AG04450 (cell line): ENCODE measurements around the gene RELA. TPM values are rescaled to one million over a fixed set of nuclear protein-coding genes. Genes with fewer than 3 reads are reported as not detected.

ENCODE experiments used
- CTCF ChIA-PET: fragments of 300-600, 350-600 bp; formaldehyde crosslinking; extraction: SDS; loops from one replicate; lab custom pipeline; 2022; ENCODE audit warnings: antibody characterized with exemption, inconsistent platforms; lab: Charles Lee
- POLR2A ChIA-PET: fragments of 350-600 bp; formaldehyde crosslinking; extraction: SDS; loops from one replicate; lab custom pipeline; 2021; ENCODE audit warnings: antibody characterized with exemption, inconsistent platforms; lab: Yijun Ruan, JAX
- DNase-seq: peaks from one replicate; pipeline ENCODE4 v3.0.0-alpha.2; 2011; ENCODE audit warnings: low read depth, low spot score
- H3K27ac ChIP-seq: one replicate; pipeline ENCODE4 v1.5.1; 2012; ENCODE audit warnings: low read depth, low read length, control low read depth
- H3K27me3 ChIP-seq: one replicate; pipeline ENCODE4 v1.6.0; 2012; ENCODE audit warnings: low read length; ENCODE audit not compliant: control insufficient read depth, insufficient read depth
- H3K4me3 ChIP-seq: 2 replicates; pipeline ENCODE4 v1.5.1; 2011; ENCODE audit warnings: mild to moderate bottlenecking, low read depth, low read length, control low read depth
- H3K9me3 ChIP-seq: 2 replicates; pipeline ENCODE4 v1.5.1; 2012; ENCODE audit warnings: low read length; ENCODE audit not compliant: control insufficient read depth, insufficient read depth
- CTCF ChIP-seq: IDR thresholded peaks from 2 replicates; pipeline ENCODE4 v1.5.1; 2011; ENCODE audit warnings: low read depth, low read length, control low read depth, inconsistent platforms
- polyA plus RNA-seq: library from polyadenylated mRNA; depleted of rRNA; stranded (reverse); fragments of >200 nt; gene quantifications from 2 replicates; pipeline ENCODE4 v1.2.3, GENCODE V29; 2011

The RELA gene
- polyA plus RNA-seq, 1 experiment, result 23.4 TPM

- POLR2A ChIA-PET, result no interaction called here
- no peaks in the 10 kb centered on the region; the same call in 1 of the 2 replicates for H3K9me3 ChIP-seq
Observed at GRCh38 chr11:65634109-65634436, 28.6 kb downstream of the RELA start.

GRCh38 chr11:65633390-65634108 lies 29.2 kb downstream of the RELA start:
- no peak for DNase-seq
- no peak for TF ChIP-seq CTCF
- H3K4me3 ChIP-seq, result no peak overlapping the region
- POLR2A ChIA-PET, result no interaction called here
- no peaks in the 10 kb centered on the region for H3K27me3 ChIP-seq
- CTCF ChIA-PET, result no interaction called here
- H3K9me3 ChIP-seq, result no peaks in the 10 kb centered on the region; the same call in 1 of the 2 replicates
- H3K27ac ChIP-seq, result no peak overlapping the region

More at GRCh38 chr11:65634109-65634436, 28.6 kb downstream of the RELA start:
- no peak overlapping the region for H3K27ac ChIP-seq
- no peak overlapping the region for H3K4me3 ChIP-seq
- TF ChIP-seq CTCF, result no peak
- DNase-seq, result no peak
- CTCF ChIA-PET, result no interaction called here
- H3K27me3 ChIP-seq, result no peaks in the 10 kb centered on the region

GRCh38 chr11:65630215-65630614 lies 32.5 kb downstream of the RELA start:
- Histone ChIP-seq H3K27me3 (no peaks in the 10 kb centered on the region), H3K9me3 (no peaks in the 10 kb centered on the region; the same call in 1 of the 2 replicates), H3K27ac (no peak overlapping the region), H3K4me3 (no peak overlapping the region)
- no peak for DNase-seq
- ChIA-PET CTCF (no interaction called here), POLR2A (no interaction called here)
- TF ChIP-seq CTCF, result no peak

- POLR2A ChIA-PET, result no interaction called here
- TF ChIP-seq CTCF, result no peak
- H3K27ac ChIP-seq, result no peak overlapping the region
- H3K9me3 ChIP-seq, result no peaks in the 10 kb centered on the region; the same call in 1 of the 2 replicates
- H3K4me3 ChIP-seq, result no peak overlapping the region
- no peak for DNase-seq
- no peaks in the 10 kb centered on the region for H3K27me3 ChIP-seq
- CTCF ChIA-PET, result no interaction called here
Observed at GRCh38 chr11:65629579-65629978, 33.1 kb downstream of the RELA start.

- ChIA-PET POLR2A (no interaction called here), CTCF (interaction anchor here (0.5 to 1.2 kb wide), 3 partner anchors 12 to 261 kb away, joined by 3 to 6 read pairs (median 3); partner anchors contain the start of gene FIBP)
- H3K4me3 ChIP-seq, result no peak overlapping the region
- no peak for DNase-seq
- H3K9me3 ChIP-seq, result no peaks in the 10 kb centered on the region; the same call in 1 of the 2 replicates
- no peak for TF ChIP-seq CTCF
- no peak overlapping the region for H3K27ac ChIP-seq
- no peaks in the 10 kb centered on the region for H3K27me3 ChIP-seq
Observed at GRCh38 chr11:65627202-65627601, 35.5 kb downstream of the RELA start.
